ENCODE data around the gene MEI1.

DNA sequence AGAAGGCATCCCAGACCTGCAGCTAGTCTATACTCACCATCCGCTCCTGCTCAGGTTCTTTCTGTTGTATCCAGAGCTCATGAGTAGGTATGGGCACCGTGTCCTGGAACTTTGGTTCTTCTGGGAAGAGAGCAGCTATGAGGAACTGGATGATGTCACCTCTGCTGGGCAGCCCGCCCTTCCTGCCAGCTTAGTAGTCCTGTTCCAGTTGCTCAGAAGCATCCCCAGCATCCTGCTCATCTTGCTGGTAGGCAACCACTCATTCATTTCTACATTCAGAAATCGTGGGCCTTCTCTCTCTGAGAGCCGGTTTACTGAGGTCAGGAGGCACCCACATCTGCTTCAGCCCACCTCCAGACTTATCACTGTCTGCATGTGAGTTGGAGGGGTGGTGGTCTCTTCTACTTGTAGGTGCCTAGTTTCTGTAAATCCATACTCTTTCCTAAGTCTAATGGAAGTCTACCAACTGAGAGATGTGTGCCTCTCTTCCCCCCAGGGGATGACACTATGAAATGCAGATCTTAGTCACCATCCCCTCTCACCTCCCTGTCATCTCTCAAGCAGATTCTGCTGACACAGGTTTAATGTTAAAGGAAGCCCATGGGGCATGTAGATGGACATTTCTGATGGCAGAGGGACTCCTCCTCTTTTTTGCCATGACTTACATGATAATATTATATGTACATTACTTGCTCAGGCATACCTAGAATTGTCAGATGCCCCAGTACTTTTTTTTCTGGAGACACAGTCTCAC lies 71.6 kb downstream of the MEI1 start:
- no peak for TF ChIP-seq CTCF (IDR thresholded peaks at IDR 0.05)
- TF ChIP-seq POLR2AphosphoS5 (IDR thresholded peaks at IDR 0.05) = no peak

Measured in esophagus muscularis mucosa (tissue), 3 donors.